Activated B cell treated with CpG ODN at 0.5 μM for 24 hours (primary cell): Measurements from ENCODE around the gene R3HCC1L. TPM values are rescaled to one million over a fixed set of nuclear protein-coding genes. Genes with fewer than 3 reads are reported as not detected.

Experiments
- ATAC-seq: fragments of 200-7000 bp; cut with Tn5 transposase; one replicate; pipeline ENCODE4 v1.10.0; 2021; ENCODE audit warnings: low read depth, mild to moderate bottlenecking, moderate library complexity
- CTCF ChIA-PET: fragments of 350-600 bp; sonication (Branson Sonifier 250); formaldehyde crosslinking; loops from one replicate; lab custom pipeline; 2021; ENCODE audit warnings: antibody characterized with exemption; lab: Charles Lee
- POLR2A ChIA-PET: fragments of 350-600 bp; sonication (Branson Sonifier 250); formaldehyde crosslinking; loops from one replicate; lab custom pipeline; 2021; ENCODE audit warnings: antibody characterized with exemption; lab: Charles Lee
- DNase-seq: peaks from one replicate; pipeline ENCODE4 v3.0.0; 2022
- H3K27ac Mint-ChIP-seq: one replicate; pipeline ENCODE4 v1.8.0; 2020; ENCODE audit warnings: mixed read lengths
- H3K27me3 Mint-ChIP-seq: one replicate; pipeline ENCODE4 v1.8.0; 2021; ENCODE audit warnings: mixed read lengths
- H3K36me3 Mint-ChIP-seq: one replicate; pipeline ENCODE4 v1.8.0; 2021; ENCODE audit warnings: low read depth, mixed read lengths
- H3K4me1 Mint-ChIP-seq: one replicate; pipeline ENCODE4 v1.8.0; 2021; ENCODE audit warnings: mixed read lengths
- H3K4me3 Mint-ChIP-seq: one replicate; pipeline ENCODE4 v1.8.0; 2020; ENCODE audit warnings: mild to moderate bottlenecking, mixed read lengths
- H3K9me3 Mint-ChIP-seq: one replicate; pipeline ENCODE4 v1.8.0; 2020; ENCODE audit warnings: mixed read lengths
- intact Hi-C: fragments of 100-400 bp; cut with micrococcal nuclease; formaldehyde crosslinking; loops from one replicate; pipeline ENCODE4 v1.15.1; 2024
- total RNA-seq: library from RNA; stranded (reverse); gene quantifications from 2 replicates; pipeline ENCODE4 v1.2.3, GENCODE V29; 2022
- TF ChIP-seq, protein P1 (sequence below): fragments of 200-600 bp; IDR thresholded peaks from one replicate; pipeline ENCODE4 v1.8.0; 2022; ENCODE audit warnings: antibody characterized with exemption, mild to moderate bottlenecking

Gene R3HCC1L
- total RNA-seq, 1 donor from 2014 or later: 24.4 TPM

DNA sequence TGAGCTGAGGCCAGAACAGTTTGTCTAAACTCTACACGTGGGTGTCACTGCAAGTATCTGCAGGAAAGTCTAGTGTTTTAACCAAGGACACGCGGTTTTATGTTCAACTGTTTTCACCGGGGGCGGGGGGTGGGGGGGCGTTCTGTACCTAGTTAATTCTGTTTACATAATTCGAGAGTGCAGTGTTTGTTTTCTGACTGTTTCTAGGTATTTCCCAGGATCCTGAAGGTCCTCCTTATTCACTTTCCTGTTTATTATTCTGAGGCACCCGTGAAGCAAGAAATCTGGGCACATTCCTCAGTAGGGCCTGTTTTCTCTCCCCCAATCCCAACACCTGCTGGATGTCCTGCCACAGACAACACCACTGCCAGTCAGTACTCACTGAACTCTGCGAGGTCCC, 125.9 kb downstream of the R3HCC1L start:
- ATAC-seq (no peak), DNase-seq (no peak)
- Mint-ChIP-seq H3K4me1 (no peaks in the 10 kb centered on the region), H3K4me3 (no peak overlapping the region), H3K27me3 (no peaks in the 10 kb centered on the region), H3K36me3 (peaks cover 8% of the 10 kb centered on the region), H3K27ac (no peak overlapping the region), H3K9me3 (no peaks in the 10 kb centered on the region)
- CTCF ChIA-PET: no interaction called here
- TF ChIP-seq, protein P1, sequence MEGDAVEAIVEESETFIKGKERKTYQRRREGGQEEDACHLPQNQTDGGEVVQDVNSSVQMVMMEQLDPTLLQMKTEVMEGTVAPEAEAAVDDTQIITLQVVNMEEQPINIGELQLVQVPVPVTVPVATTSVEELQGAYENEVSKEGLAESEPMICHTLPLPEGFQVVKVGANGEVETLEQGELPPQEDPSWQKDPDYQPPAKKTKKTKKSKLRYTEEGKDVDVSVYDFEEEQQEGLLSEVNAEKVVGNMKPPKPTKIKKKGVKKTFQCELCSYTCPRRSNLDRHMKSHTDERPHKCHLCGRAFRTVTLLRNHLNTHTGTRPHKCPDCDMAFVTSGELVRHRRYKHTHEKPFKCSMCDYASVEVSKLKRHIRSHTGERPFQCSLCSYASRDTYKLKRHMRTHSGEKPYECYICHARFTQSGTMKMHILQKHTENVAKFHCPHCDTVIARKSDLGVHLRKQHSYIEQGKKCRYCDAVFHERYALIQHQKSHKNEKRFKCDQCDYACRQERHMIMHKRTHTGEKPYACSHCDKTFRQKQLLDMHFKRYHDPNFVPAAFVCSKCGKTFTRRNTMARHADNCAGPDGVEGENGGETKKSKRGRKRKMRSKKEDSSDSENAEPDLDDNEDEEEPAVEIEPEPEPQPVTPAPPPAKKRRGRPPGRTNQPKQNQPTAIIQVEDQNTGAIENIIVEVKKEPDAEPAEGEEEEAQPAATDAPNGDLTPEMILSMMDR: no peak
- POLR2A ChIA-PET: no interaction called here
- intact Hi-C loops: no loop called here

- Mint-ChIP-seq H3K4me3 (no peak overlapping the region), H3K27me3 (peaks cover under 1% of the 10 kb centered on the region), H3K27ac (no peak overlapping the region), H3K9me3 (no peaks in the 10 kb centered on the region), H3K4me1 (no peaks in the 10 kb centered on the region), H3K36me3 (peaks cover 7% of the 10 kb centered on the region)
- POLR2A ChIA-PET: no interaction called here
- DNase-seq (no peak), ATAC-seq (no peak)
- CTCF ChIA-PET: no interaction called here
- intact Hi-C loops: no loop called here
- TF ChIP-seq, protein P1: no peak
Observed at GRCh38 chr10:98260752-98261151, 126.3 kb downstream of the R3HCC1L start.

DNA sequence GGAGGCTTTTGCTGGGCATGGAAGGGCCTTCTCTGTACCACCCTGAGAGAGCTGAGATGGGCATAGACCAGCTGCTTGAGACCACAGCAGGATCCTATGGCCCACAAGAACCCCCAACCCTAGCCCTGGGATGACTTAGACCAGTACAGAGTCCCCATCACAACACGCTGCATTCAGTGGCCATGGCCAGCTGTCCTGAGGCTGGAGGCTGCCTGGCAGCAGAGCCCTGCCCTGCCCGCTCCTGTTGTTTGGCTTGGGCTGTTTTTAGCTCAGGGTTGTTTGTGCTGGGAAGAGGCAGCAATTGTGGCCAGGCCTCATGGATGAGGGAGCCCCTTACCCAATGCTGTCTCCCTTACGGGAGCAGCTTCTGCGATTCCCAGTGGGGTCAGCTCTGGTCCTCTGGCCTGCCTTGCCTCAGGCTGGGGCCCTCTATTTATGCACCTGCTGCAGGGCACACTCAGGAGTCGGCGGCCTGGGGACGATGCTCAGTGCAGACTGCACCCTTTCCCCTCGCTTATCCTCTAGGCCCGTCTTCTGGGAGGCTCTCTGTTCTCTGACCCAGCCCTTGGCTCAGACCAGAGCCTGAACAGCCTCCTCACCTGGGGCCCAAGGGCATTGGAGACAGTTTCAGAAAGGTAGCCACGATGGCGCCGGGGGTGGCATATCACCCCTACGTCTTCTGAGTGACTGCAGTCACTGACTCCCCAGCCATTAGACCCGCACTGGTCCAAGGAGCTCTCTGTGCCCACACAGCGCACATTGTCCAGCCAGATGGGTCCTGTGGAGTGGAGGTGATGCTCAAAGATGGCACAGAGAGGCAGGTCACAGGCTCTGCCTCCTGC, 127.2 kb downstream of the R3HCC1L start:
- DNase-seq (no peak), ATAC-seq (no peak)
- Mint-ChIP-seq H3K27me3 (peaks cover 7% of the 10 kb centered on the region), H3K27ac (no peak overlapping the region), H3K4me3 (no peak overlapping the region), H3K4me1 (no peaks in the 10 kb centered on the region), H3K36me3 (no peaks in the 10 kb centered on the region), H3K9me3 (no peaks in the 10 kb centered on the region)
- intact Hi-C loops: no loop called here
- TF ChIP-seq, protein P1: no peak
- POLR2A ChIA-PET: no interaction called here
- CTCF ChIA-PET: no interaction called here

DNA sequence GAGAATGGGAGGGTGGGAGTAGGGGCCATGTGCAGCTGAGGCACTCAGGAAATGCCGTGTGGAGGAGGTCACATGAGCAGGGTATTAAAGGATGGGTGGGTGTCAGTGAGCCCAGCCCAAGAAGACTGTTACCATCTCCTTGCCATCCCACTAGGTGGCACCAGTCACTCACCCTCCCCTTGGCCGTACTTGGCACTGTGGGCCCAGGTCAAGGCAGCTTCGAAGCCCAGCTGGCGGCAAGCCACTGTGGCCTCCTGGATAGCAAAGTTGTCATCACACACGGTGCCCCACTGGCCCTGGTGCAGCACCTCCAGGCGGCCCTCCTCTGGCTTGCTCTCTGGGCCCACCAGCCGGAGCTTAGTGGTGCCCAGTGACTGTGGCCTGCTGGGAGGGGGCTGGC, 128.1 kb downstream of the R3HCC1L start:
- no peaks in the 10 kb centered on the region for H3K36me3 Mint-ChIP-seq
- DNase-seq (no peak), ATAC-seq (no peak)
- peaks cover 10% of the 10 kb centered on the region for H3K27me3 Mint-ChIP-seq
- H3K4me1 Mint-ChIP-seq: peaks cover 2% of the 10 kb centered on the region
- CTCF ChIA-PET: no interaction called here
- no peak overlapping the region for H3K27ac Mint-ChIP-seq
- POLR2A ChIA-PET: no interaction called here
- no peak overlapping the region for H3K4me3 Mint-ChIP-seq
- no peaks in the 10 kb centered on the region for H3K9me3 Mint-ChIP-seq
- TF ChIP-seq, protein P1: no peak
- intact Hi-C loops: no loop called here

- H3K27ac Mint-ChIP-seq: no peak overlapping the region
- intact Hi-C loops: no loop called here
- ATAC-seq: no peak
- DNase-seq: no peak
- H3K4me1 Mint-ChIP-seq: peaks cover 5% of the 10 kb centered on the region
- POLR2A ChIA-PET: no interaction called here
- TF ChIP-seq, protein P1: no peak
- H3K4me3 Mint-ChIP-seq: no peak overlapping the region
- no peaks in the 10 kb centered on the region for H3K9me3 Mint-ChIP-seq
- CTCF ChIA-PET: no interaction called here
- no peaks in the 10 kb centered on the region for H3K36me3 Mint-ChIP-seq
- H3K27me3 Mint-ChIP-seq: peaks cover 10% of the 10 kb centered on the region
Observed at GRCh38 chr10:98263088-98263487, 128.6 kb downstream of the R3HCC1L start.
